ENCODE results near the gene LMF2.

- no peak for TF ChIP-seq CTCF (conservative IDR thresholded peaks at IDR 0.05)
- TF ChIP-seq EZH2 (IDR thresholded peaks at IDR 0.05; ENCODE audit: low read depth), result no peak
These were observed 43.8 kb upstream of the LMF2 start for GRCh38 chr22:50551160-50551752.
